Upper lobe of right lung (tissue), 1 donor: ENCODE data around the gene SAG. TPM values are rescaled to one million over a fixed set of nuclear protein-coding genes. Genes with fewer than 3 reads are reported as not detected.
A peak's percentile ranks its signal among the peaks of the same experiment; 100 is the strongest.

Source experiments
- ATAC-seq: fragments of 200-7000 bp; cut with Tn5 transposase; one replicate; pipeline ENCODE4 v1.9.1; 2020; ENCODE audit warnings: mild to moderate bottlenecking, moderate library complexity
- DNase-seq: peaks from one replicate; pipeline ENCODE4 v3.0.0-alpha.2; 2020
- H3K27ac ChIP-seq: fragments of 200-600 bp; one replicate; pipeline ENCODE4 v1.8.0; 2022
- H3K27me3 ChIP-seq: fragments of 200-600 bp; one replicate; pipeline ENCODE4 v1.8.0; 2022; ENCODE audit warnings: mild to moderate bottlenecking
- H3K36me3 ChIP-seq: fragments of 200-600 bp; one replicate; pipeline ENCODE4 v1.8.0; 2022
- H3K4me1 ChIP-seq: fragments of 200-600 bp; one replicate; pipeline ENCODE4 v1.8.0; 2022
- H3K4me3 ChIP-seq: fragments of 200-600 bp; one replicate; pipeline ENCODE4 v1.8.0; 2022; ENCODE audit warnings: mild to moderate bottlenecking
- H3K9me3 ChIP-seq: fragments of 200-600 bp; one replicate; pipeline ENCODE4 v1.8.0; 2022
- CTCF ChIP-seq: fragments of 200-600 bp; IDR thresholded peaks from one replicate; pipeline ENCODE4 v1.8.0; 2022; ENCODE audit warnings: antibody characterized with exemption
- intact Hi-C: fragments of 100-400 bp; cut with DNase I; formaldehyde crosslinking; loops from one replicate; pipeline ENCODE4 v1.11.0; 2022
- total RNA-seq: library from RNA; stranded (reverse); fragmentation: NEBNext Ultra II Directional; extraction: Animal tissue kit (Norgen Biotek cat#: 25700); gene quantifications from one replicate; pipeline ENCODE4 v1.2.1, GENCODE V29; 2021
- donor health status: DM: no; HTN: yes; CAD: no; lungs with severe emphysema.

Gene SAG
- total RNA-seq, 1 donor from 2014 or later, result not detected

DNA sequence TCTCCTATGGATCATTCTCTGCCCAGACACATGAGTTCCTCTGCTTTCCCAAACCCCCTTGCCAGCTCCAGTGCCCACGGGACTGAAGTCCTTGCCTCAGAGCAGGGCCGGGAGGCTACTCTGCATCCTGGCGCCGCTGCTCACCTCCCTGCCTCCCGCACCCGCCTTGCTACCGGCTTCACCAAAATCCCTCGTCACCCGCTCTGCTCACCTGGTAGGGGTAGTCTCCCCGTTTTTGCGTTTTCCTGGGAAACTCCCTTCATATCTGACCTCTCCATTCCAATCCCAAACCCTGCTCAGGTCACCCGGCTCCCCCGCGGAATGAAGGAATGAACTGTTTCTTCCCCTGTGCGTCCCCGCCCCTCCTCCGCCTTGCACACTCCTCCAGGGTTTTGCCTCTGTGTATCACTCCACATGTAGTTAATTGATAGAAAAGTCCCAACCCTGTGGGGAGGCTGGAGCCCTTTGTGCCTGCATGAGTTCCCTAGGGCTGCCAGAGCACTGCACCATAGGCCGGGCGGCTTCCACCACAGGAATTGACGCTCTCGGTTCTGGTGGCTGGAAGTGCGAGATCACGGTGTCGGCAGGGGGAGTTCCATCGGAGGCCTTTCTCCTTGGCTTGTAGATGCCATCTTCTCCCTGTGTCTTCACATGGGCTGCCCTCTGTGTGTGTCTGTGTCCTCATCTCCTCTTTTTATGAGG is 44.7 kb downstream of the SAG start:
- ATAC-seq (no peak), DNase-seq (peak; percentile 47)
- intact Hi-C loops, result loop anchor here (10.0 kb wide), 1 partner anchor 93 kb away; no protein-coding TSS in a partner anchor
- Histone ChIP-seq H3K4me3 (no peak overlapping the region), H3K27ac (no peak overlapping the region), H3K9me3 (no peaks in the 10 kb centered on the region), H3K27me3 (no peaks in the 10 kb centered on the region), H3K4me1 (peaks cover 17% of the 10 kb centered on the region), H3K36me3 (no peaks in the 10 kb centered on the region)
- TF ChIP-seq CTCF, result no peak

- DNase-seq (peak; percentile 72), ATAC-seq (peak; percentile 4)
- intact Hi-C loops, result loop anchor here (10.0 kb wide), 1 partner anchor 92 kb away; no protein-coding TSS in a partner anchor
- H3K9me3 ChIP-seq, result no peaks in the 10 kb centered on the region
- no peaks in the 10 kb centered on the region for H3K36me3 ChIP-seq
- H3K4me1 ChIP-seq, result peaks cover 17% of the 10 kb centered on the region
- no peak for TF ChIP-seq CTCF
- peak overlapping the region; percentile 53 for H3K4me3 ChIP-seq
- H3K27me3 ChIP-seq, result no peaks in the 10 kb centered on the region
- peak overlapping the region; percentile 51 for H3K27ac ChIP-seq
Measured at GRCh38 chr2:233353101-233353768, 45.6 kb downstream of the SAG start.

- ATAC-seq (peak; percentile 95), DNase-seq (peak; percentile 85)
- intact Hi-C loops, result loop anchor here (10.0 kb wide), 1 partner anchor 91 kb away; no protein-coding TSS in a partner anchor
- no peaks in the 10 kb centered on the region for H3K9me3 ChIP-seq
- peak within 1 kb of the TSS; percentile 68 for H3K4me3 ChIP-seq
- H3K36me3 ChIP-seq, result no peaks in the 10 kb centered on the region
- H3K27ac ChIP-seq, result peak within 1 kb of the TSS; percentile 51
- no peaks in the 10 kb centered on the region for H3K27me3 ChIP-seq
- TF ChIP-seq CTCF, result no peak
- H3K4me1 ChIP-seq, result peaks cover 17% of the 10 kb centered on the region
Measured at GRCh38 chr2:233353769-233354499, 46.3 kb downstream of the SAG start, which contains the start of gene DGKD. Gene DGKD (plus strand): TSS chr2:233354494. CDS start chr2:233354519, 25 bp downstream.

- H3K4me3 ChIP-seq, result peak overlapping the region; percentile 68
- H3K9me3 ChIP-seq, result no peaks in the 10 kb centered on the region
- DNase-seq (no peak), ATAC-seq (peak; percentile 3)
- peaks cover 17% of the 10 kb centered on the region for H3K4me1 ChIP-seq
- no peak overlapping the region for H3K27ac ChIP-seq
- H3K27me3 ChIP-seq, result no peaks in the 10 kb centered on the region
- no peak for TF ChIP-seq CTCF
- intact Hi-C loops, result loop anchor here (10.0 kb wide), 1 partner anchor 90 kb away; no protein-coding TSS in a partner anchor
- no peaks in the 10 kb centered on the region for H3K36me3 ChIP-seq
Measured at GRCh38 chr2:233354500-233354924, 46.9 kb downstream of the SAG start.

GRCh38 chr2:233354971-233355574 is 47.5 kb downstream of the SAG start:
- peak; percentile 12 for ATAC-seq
- H3K9me3 ChIP-seq, result no peaks in the 10 kb centered on the region
- peak overlapping the region; percentile 68 for H3K4me3 ChIP-seq
- TF ChIP-seq CTCF, result no peak
- peaks cover 17% of the 10 kb centered on the region for H3K4me1 ChIP-seq
- no peak overlapping the region for H3K27ac ChIP-seq
- DNase-seq, result peak; percentile 77
- intact Hi-C loops, result loop anchor here (10.0 kb wide), 1 partner anchor 90 kb away; no protein-coding TSS in a partner anchor
- no peaks in the 10 kb centered on the region for H3K27me3 ChIP-seq
- H3K36me3 ChIP-seq, result no peaks in the 10 kb centered on the region
